Breast epithelium (tissue), 4 donors: ENCODE results near the gene CBX8. TPM values are rescaled to one million over a fixed set of nuclear protein-coding genes. Genes with fewer than 3 reads are reported as not detected.

Source experiments
- DNase-seq, 2 donors: peaks; one replicate each; pipeline ENCODE4 v3.0.0-alpha.2; 2019; ENCODE audit warnings: low spot score in 2 of 2
- H3K27ac ChIP-seq, 2 donors: fragments of 200-600 bp; sonication (generic) in 1 of 2; one replicate each; pipeline ENCODE4 v1.5.1; 2016 to 2019; ENCODE audit warnings: mild to moderate bottlenecking in 1 of 2
- H3K27me3 ChIP-seq, 2 donors: fragments of 200-600 bp; sonication (generic) in 1 of 2; one replicate each; pipeline versions ENCODE4 v1.5.1 to v1.6.0; 2017 to 2019; ENCODE audit warnings: control low read depth in 1 of 2, mild to moderate bottlenecking in 1 of 2
- H3K36me3 ChIP-seq: fragments of 200-600 bp; one replicate; pipeline ENCODE4 v1.5.1; 2019
- H3K4me1 ChIP-seq, 2 donors: fragments of 200-600 bp; sonication (generic); one replicate each; pipeline ENCODE4 v1.5.1; 2016 to 2019; ENCODE audit warnings: control low read depth in 1 of 2
- H3K4me3 ChIP-seq, 3 donors: fragments of 200-600 bp; sonication (generic); 1 replicate in 2 of 3; 2 replicates in 1 of 3; pipeline ENCODE4 v1.5.1; 2016 to 2019; ENCODE audit warnings: mild to moderate bottlenecking in 3 of 3, moderate library complexity in 2 of 3
- H3K9me3 ChIP-seq, 2 donors: fragments of 200-600 bp; sonication (generic) in 1 of 2; one replicate each; pipeline ENCODE4 v1.5.1; 2016 to 2019; ENCODE audit warnings: control low read depth in 1 of 2
- POLR2A ChIP-seq: fragments of 450-650 bp; IDR thresholded peaks from one replicate; pipeline ENCODE4 v1.6.1; 2016; ENCODE audit warnings: antibody characterized with exemption, mild to moderate bottlenecking, moderate library complexity
- POLR2AphosphoS5 ChIP-seq, 3 donors: sonication (generic); formaldehyde crosslinking; IDR thresholded peaks; one replicate each; pipeline ENCODE4 v1.6.1; 2017; ENCODE audit warnings: antibody characterized with exemption in 3 of 3
- intact Hi-C: fragments of 100-400 bp; cut with DNase I; formaldehyde crosslinking; loops from one replicate; pipeline ENCODE4 v1.15.1; 2023; ENCODE audit warnings: low total_unique reads
- total RNA-seq, 3 donors: library from RNA; depleted of rRNA; stranded (reverse); fragments of >200 nt; gene quantifications; one replicate each; pipeline ENCODE4 v1.1.0, GENCODE V29; 2016
- TF ChIP-seq, protein P1 (sequence below), 3 donors: fragments of 450-650 bp; IDR thresholded peaks; one replicate each; pipeline ENCODE4 v1.5.1; 2016 to 2017; ENCODE audit warnings: antibody characterized with exemption in 3 of 3, mild to moderate bottlenecking in 3 of 3, moderate library complexity in 3 of 3

CBX8 gene
- total RNA-seq, 3 donors from 2014 or later, result 1.9 to 9.2 (median 6.7) TPM

DNA sequence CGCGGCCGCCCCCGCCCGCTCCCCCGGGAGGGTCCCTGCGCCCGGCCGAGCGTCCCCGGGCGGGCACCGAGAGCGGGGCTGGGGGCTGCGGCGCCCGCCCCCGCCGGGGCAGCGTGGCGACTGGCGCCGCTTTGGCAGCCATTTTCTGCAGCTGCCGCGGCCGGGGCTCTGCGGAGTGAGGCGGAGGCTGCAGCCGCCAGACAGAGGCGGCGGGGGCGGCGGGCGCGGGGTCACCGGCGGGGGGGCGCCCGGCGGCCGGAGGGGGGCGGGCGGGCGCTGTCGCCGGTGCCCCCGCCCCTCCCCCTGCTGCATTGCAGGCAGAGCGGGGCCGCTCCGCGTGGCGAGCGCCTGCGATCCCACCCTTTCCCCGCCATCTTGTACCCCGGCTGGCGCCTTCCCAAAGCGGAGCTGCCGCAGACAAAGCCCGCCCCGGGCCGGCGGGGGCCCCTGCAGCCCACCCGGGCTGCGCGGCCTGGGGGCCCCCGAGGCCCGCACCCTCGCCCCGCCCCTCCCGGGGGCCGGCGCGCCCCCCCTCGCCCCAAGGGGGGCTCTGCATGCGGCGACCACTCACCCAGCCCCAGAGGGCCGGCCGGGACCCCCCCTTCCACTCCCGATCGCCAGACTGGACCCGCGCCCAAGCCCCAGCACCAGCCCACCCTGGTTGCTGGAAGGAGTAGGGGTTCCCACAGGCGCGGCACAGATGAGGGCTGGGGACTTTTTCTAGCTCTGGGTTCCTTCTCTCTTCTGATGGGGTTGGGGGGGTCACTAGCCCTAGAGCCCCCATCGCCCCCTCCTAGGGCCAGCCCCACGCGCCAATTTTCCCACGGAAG is 16.6 kb upstream of the CBX8 start:
- peaks cover 30 to 35% of the 10 kb centered on the region in 2 donors for H3K4me1 ChIP-seq
- no peaks in the 10 kb centered on the region for H3K9me3 ChIP-seq
- no peak for DNase-seq
- peak overlapping the region in 2 of 3 donors; percentile 46 to 71 for H3K4me3 ChIP-seq
- peak overlapping the region; percentile 68 to 86 for H3K27ac ChIP-seq
- no peaks in the 10 kb centered on the region for H3K36me3 ChIP-seq
- intact Hi-C loops, result no loop called here
- peaks cover 27 to 70% of the 10 kb centered on the region in 2 donors for H3K27me3 ChIP-seq
- TF ChIP-seq, protein P1, sequence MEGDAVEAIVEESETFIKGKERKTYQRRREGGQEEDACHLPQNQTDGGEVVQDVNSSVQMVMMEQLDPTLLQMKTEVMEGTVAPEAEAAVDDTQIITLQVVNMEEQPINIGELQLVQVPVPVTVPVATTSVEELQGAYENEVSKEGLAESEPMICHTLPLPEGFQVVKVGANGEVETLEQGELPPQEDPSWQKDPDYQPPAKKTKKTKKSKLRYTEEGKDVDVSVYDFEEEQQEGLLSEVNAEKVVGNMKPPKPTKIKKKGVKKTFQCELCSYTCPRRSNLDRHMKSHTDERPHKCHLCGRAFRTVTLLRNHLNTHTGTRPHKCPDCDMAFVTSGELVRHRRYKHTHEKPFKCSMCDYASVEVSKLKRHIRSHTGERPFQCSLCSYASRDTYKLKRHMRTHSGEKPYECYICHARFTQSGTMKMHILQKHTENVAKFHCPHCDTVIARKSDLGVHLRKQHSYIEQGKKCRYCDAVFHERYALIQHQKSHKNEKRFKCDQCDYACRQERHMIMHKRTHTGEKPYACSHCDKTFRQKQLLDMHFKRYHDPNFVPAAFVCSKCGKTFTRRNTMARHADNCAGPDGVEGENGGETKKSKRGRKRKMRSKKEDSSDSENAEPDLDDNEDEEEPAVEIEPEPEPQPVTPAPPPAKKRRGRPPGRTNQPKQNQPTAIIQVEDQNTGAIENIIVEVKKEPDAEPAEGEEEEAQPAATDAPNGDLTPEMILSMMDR (IDR thresholded peaks at IDR 0.05), result no peak
- no peak for TF ChIP-seq POLR2A
- no peak for TF ChIP-seq POLR2AphosphoS5 (IDR thresholded peaks at IDR 0.05)

- no peak for DNase-seq
- H3K27me3 ChIP-seq, result peaks cover 27 to 79% of the 10 kb centered on the region in 2 donors
- no peaks in the 10 kb centered on the region for H3K9me3 ChIP-seq
- TF ChIP-seq, protein P1 (IDR thresholded peaks at IDR 0.05), result no peak
- TF ChIP-seq POLR2AphosphoS5 (IDR thresholded peaks at IDR 0.05), result peak in 1 of 3 donors; percentile 28
- no peak for TF ChIP-seq POLR2A
- peak overlapping the region; percentile 45 to 86 for H3K27ac ChIP-seq
- H3K36me3 ChIP-seq, result no peaks in the 10 kb centered on the region
- H3K4me3 ChIP-seq, result peak overlapping the region in 2 of 3 donors; percentile 46 to 71
- peaks cover 30 to 35% of the 10 kb centered on the region in 2 donors for H3K4me1 ChIP-seq
- intact Hi-C loops, result no loop called here
Measured at GRCh38 chr17:79812353-79813258, 15.7 kb upstream of the CBX8 start.

DNA sequence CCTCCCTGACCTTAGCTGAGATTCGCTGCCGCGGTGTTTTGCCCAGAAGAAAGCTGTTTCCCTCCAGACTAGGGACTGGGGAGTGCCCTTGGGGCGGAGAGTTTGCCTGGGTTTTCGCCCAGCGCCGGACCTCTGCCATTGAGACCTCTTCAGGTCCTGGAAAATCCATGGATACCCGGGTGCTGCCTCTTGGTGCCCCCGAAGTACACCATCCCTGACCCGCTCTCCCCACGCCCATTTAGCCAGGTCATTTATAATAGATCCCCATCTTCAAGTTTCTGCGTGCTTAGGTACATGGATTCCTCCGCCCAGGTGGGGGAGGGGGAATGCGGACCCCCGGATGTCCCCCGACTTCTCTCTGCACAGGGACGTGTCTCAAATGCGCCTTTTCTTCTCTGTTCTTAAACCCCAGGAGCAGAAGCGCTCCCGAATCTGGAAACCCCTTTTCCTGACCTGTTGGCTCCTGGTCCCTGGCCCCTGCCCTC is 15.0 kb upstream of the CBX8 start:
- peak overlapping the region in 2 of 3 donors; percentile 17 to 57 for H3K4me3 ChIP-seq
- H3K27me3 ChIP-seq, result peaks cover 29 to 86% of the 10 kb centered on the region in 2 donors
- no peaks in the 10 kb centered on the region for H3K36me3 ChIP-seq
- H3K4me1 ChIP-seq, result peaks cover 30 to 35% of the 10 kb centered on the region in 2 donors
- intact Hi-C loops, result no loop called here
- peak overlapping the region in 1 of 2 donors; percentile 15 for H3K27ac ChIP-seq
- TF ChIP-seq POLR2A, result no peak
- TF ChIP-seq, protein P1 (IDR thresholded peaks at IDR 0.05), result no peak
- TF ChIP-seq POLR2AphosphoS5 (IDR thresholded peaks at IDR 0.05), result no peak
- DNase-seq, result no peak
- H3K9me3 ChIP-seq, result no peaks in the 10 kb centered on the region

DNA sequence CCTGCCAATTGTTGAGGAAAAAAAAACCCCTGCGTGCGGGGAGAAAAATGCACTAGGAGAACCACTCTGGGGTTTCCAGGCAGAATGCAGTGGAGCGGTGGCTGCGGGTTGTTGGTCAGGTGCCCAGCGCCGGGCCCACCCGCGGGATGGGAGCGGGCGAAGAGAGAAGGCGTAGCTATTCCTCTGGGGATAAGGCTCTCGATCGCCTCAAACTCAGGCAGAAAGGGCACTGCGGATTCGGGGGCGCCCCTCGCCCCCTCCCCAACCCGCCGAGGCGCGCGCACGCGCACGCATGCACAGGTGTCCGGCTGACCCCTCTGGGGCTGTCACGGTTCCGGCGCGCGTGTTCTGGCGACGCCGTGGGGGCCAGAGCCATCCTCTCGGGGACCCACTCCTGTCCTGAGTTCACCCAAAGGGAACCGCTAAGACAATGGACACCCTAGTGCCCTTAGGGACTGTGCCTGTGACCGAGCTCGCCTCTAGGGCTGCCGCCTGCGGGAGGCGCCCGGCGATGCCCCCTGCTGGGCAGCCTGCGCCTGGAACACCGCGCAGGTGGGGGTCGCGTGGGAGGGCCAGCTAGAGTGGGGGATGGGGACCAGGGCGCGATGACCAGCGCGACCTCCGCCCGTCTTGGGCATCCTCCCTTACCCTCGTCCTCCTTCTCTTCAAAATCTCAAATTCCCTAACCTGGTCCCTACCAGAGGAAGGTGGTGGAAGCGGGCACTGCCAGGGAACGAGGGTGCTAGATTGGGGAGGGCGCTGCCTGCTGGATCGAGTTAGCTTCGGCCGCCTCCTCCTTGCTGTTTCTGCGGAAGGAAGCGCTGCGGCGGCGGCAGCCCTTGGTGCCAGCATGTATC is 14.4 kb upstream of the CBX8 start:
- DNase-seq, result no peak
- H3K27ac ChIP-seq, result peak overlapping the region; percentile 13 to 15
- no peaks in the 10 kb centered on the region for H3K9me3 ChIP-seq
- peaks cover 29 to 90% of the 10 kb centered on the region in 2 donors for H3K27me3 ChIP-seq
- intact Hi-C loops, result no loop called here
- peaks cover 30 to 35% of the 10 kb centered on the region in 2 donors for H3K4me1 ChIP-seq
- TF ChIP-seq, protein P1 (IDR thresholded peaks at IDR 0.05), result peak in 1 of 3 donors; percentile 33
- TF ChIP-seq POLR2AphosphoS5 (IDR thresholded peaks at IDR 0.05) (no peak), POLR2A (no peak)
- no peaks in the 10 kb centered on the region for H3K36me3 ChIP-seq
- H3K4me3 ChIP-seq, result peak overlapping the region in 2 of 3 donors; percentile 17 to 57
